Liver (tissue), 9 donors: ENCODE measurements around the gene BOD1L1. TPM values are rescaled to one million over a fixed set of nuclear protein-coding genes. Genes with fewer than 3 reads are reported as not detected.

Experiments used
- DNase-seq: peaks from one replicate; pipeline ENCODE4 v3.0.0-alpha.2; 2017; ENCODE audit warnings: low spot score
- H3K27ac ChIP-seq, 2 donors: one replicate each; pipeline ENCODE4 v1.7.0; 2013; ENCODE audit warnings: inconsistent platforms in 2 of 2, low read length in 2 of 2, control low read depth in 1 of 2, low read depth in 1 of 2, mild to moderate bottlenecking in 1 of 2
- H3K27me3 ChIP-seq, 4 donors: one replicate each; pipeline versions ENCODE4 v1.6.1 to v1.7.0; 2013; ENCODE audit warnings: low read length in 3 of 4, inconsistent platforms in 1 of 4, mild to moderate bottlenecking in 1 of 4, moderate library complexity in 1 of 4; ENCODE audit not compliant: control insufficient read depth in 4 of 4, insufficient read depth in 4 of 4
- H3K36me3 ChIP-seq, 4 donors: one replicate each; pipeline versions ENCODE4 v1.6.1 to v1.7.0; 2013; ENCODE audit warnings: low read length in 3 of 4, mild to moderate bottlenecking in 3 of 4, low read depth in 1 of 4, moderate library complexity in 1 of 4; ENCODE audit not compliant: control insufficient read depth in 4 of 4, insufficient read depth in 3 of 4
- H3K4me1 ChIP-seq, 4 donors: one replicate each; pipeline versions ENCODE4 v1.6.1 to v1.7.0; 2013; ENCODE audit warnings: low read length in 3 of 4, mild to moderate bottlenecking in 3 of 4, moderate library complexity in 1 of 4; ENCODE audit not compliant: control insufficient read depth in 4 of 4, insufficient read depth in 4 of 4
- H3K4me3 ChIP-seq, 3 donors: one replicate each; pipeline versions ENCODE4 v1.6.1 to v1.7.0; 2013; ENCODE audit warnings: low read length in 3 of 3, control low read depth in 1 of 3, low read depth in 1 of 3, mild to moderate bottlenecking in 1 of 3
- H3K9ac ChIP-seq, 2 donors: one replicate each; pipeline ENCODE4 v1.7.0; 2013; ENCODE audit warnings: low read length in 2 of 2, mild to moderate bottlenecking in 2 of 2, moderate library complexity in 2 of 2, control low read depth in 1 of 2, low read depth in 1 of 2
- H3K9me3 ChIP-seq, 4 donors: one replicate each; pipeline versions ENCODE4 v1.6.1 to v1.7.0; 2013; ENCODE audit warnings: low read length in 3 of 4; ENCODE audit not compliant: control insufficient read depth in 4 of 4
- ATF3 ChIP-seq: IDR thresholded peaks from 2 replicates; pipeline ENCODE4 v1.6.1; 2016; ENCODE audit warnings: antibody characterized with exemption
- CTCF ChIP-seq: fragments of 150-350 bp; IDR thresholded peaks from 2 replicates; pipeline ENCODE4 v1.5.1; 2017; ENCODE audit warnings: improper control_type of control experiment, low read depth, low read length; ENCODE audit not compliant: missing input control
- EGR1 ChIP-seq, 2 donors: IDR thresholded peaks; 2 replicates each; pipeline ENCODE4 v1.6.1; 2016 to 2018; ENCODE audit warnings: antibody characterized with exemption in 2 of 2, low read depth in 2 of 2
- FOXA1 ChIP-seq: IDR thresholded peaks from 2 replicates; pipeline ENCODE4 v1.6.1; 2016; ENCODE audit warnings: antibody characterized with exemption
- JUND ChIP-seq, 2 donors: IDR thresholded peaks; 2 replicates each; pipeline ENCODE4 v1.6.1; 2016; ENCODE audit warnings: antibody characterized with exemption in 2 of 2
- MAX ChIP-seq: IDR thresholded peaks from 2 replicates; pipeline ENCODE4 v1.6.1; 2016; ENCODE audit warnings: antibody characterized with exemption
- RAD21 ChIP-seq, 2 donors: IDR thresholded peaks; 2 replicates each; pipeline ENCODE4 v1.6.1; 2016; ENCODE audit warnings: antibody characterized with exemption in 2 of 2, mild to moderate bottlenecking in 2 of 2
- REST ChIP-seq: IDR thresholded peaks from 2 replicates; pipeline ENCODE4 v1.6.1; 2016; ENCODE audit warnings: antibody characterized with exemption, mild to moderate bottlenecking
- RXRA ChIP-seq, 2 donors: IDR thresholded peaks; 2 replicates each; pipeline ENCODE4 v1.6.1; 2017 to 2018; ENCODE audit warnings: antibody characterized with exemption in 2 of 2, mild to moderate bottlenecking in 1 of 2
- SP1 ChIP-seq: IDR thresholded peaks from 2 replicates; pipeline ENCODE4 v1.6.1; 2018; ENCODE audit warnings: antibody characterized with exemption, mild to moderate bottlenecking
- TAF1 ChIP-seq: conservative IDR thresholded peaks from 2 replicates; pipeline ENCODE4 v1.6.1; 2016; ENCODE audit warnings: antibody characterized with exemption, mild to moderate bottlenecking
- YY1 ChIP-seq: IDR thresholded peaks from 2 replicates; pipeline ENCODE4 v1.6.1; 2016; ENCODE audit warnings: antibody characterized with exemption, mild to moderate bottlenecking
- ZBTB33 ChIP-seq: IDR thresholded peaks from 2 replicates; pipeline ENCODE4 v1.6.1; 2016; ENCODE audit warnings: antibody characterized with exemption
- WGBS: extraction: QIAGEN DNeasy Blood & Tissue Kit; methylation state at CpG from one replicate; pipeline ENCODE4 v1.1.7; 2013; 5-methylcytosine and 5-hydroxymethylcytosine counted together
- polyA plus RNA-seq, 2 donors: library from polyadenylated mRNA; stranded (reverse) in 1 of 2; unstranded in 1 of 2; fragments of 200-250 nt in 1 of 2; fragments of >200 nt in 1 of 2; fragmentation: Nextera tagmentation in 1 of 2; extraction: Ambion mirVana in 1 of 2; gene quantifications; one replicate each; pipeline versions ENCODE4 v1.2.1 to v1.2.3, GENCODE V29; 2013 to 2015
- total RNA-seq, 2 donors: library from RNA; depleted of rRNA; stranded (reverse); fragments of >200 nt; gene quantifications; one replicate each; pipeline ENCODE4 v1.2.3, GENCODE V29; 2014
- donor health status: healthy.
- donor health status: healthy.
- donor health status: healthy.
- donor health status: healthy.
- donor health status: healthy.

The BOD1L1 gene
- total and polyA plus RNA-seq, 4 donors, result 4.1 to 19.2 (median 10.2) TPM

- Histone ChIP-seq H3K27ac (no peak overlapping the region), H3K4me1 (peaks cover 14 to 49% (median 21%) of the 10 kb centered on the region in 4 donors), H3K4me3 (no peak overlapping the region), H3K9ac (no peak overlapping the region), H3K27me3 (peaks cover 13 to 37% (median 25%) of the 10 kb centered on the region in 4 donors), H3K36me3 (no peaks in the 10 kb centered on the region), H3K9me3 (peaks cover 0 to 2% (median 0%) of the 10 kb centered on the region in 4 donors)
- DNase-seq, result no peak
- 21% methylated on average over 16 of the region's 16 CpGs for WGBS
- TF ChIP-seq REST, result no peak
- TF ChIP-seq ATF3, result no peak
- no peak for TF ChIP-seq FOXA1
- no peak for TF ChIP-seq TAF1
Measured at GRCh38 chr4:13538427-13538973, 89.0 kb downstream of the BOD1L1 start.

- 8% methylated on average over 10 of the region's 10 CpGs for WGBS
- Histone ChIP-seq H3K9me3 (no peaks in the 10 kb centered on the region), H3K9ac (no peak overlapping the region), H3K27me3 (peaks cover 13 to 35% (median 25%) of the 10 kb centered on the region in 4 donors), H3K4me1 (peaks cover 14 to 49% (median 20%) of the 10 kb centered on the region in 4 donors), H3K36me3 (no peaks in the 10 kb centered on the region), H3K4me3 (no peak overlapping the region), H3K27ac (no peak overlapping the region)
- DNase-seq, result no peak
- no peak for TF ChIP-seq MAX
- TF ChIP-seq ZBTB33, result no peak
- TF ChIP-seq SP1, result no peak
- no peak for TF ChIP-seq CTCF
- TF ChIP-seq RXRA (IDR thresholded peaks at IDR 0.05), result no peak
- no peak for TF ChIP-seq EGR1 (IDR thresholded peaks at IDR 0.05; ENCODE audit: low read depth in 2 of 2)
- TF ChIP-seq YY1, result no peak
- no peak for TF ChIP-seq JUND (IDR thresholded peaks at IDR 0.05)
- no peak for TF ChIP-seq TAF1
- no peak for TF ChIP-seq RAD21 (IDR thresholded peaks at IDR 0.05)
Measured at GRCh38 chr4:13537832-13538177, 89.7 kb downstream of the BOD1L1 start.
